ENCODE results near the gene ZBED2.

The ZBED2 gene

DNA sequence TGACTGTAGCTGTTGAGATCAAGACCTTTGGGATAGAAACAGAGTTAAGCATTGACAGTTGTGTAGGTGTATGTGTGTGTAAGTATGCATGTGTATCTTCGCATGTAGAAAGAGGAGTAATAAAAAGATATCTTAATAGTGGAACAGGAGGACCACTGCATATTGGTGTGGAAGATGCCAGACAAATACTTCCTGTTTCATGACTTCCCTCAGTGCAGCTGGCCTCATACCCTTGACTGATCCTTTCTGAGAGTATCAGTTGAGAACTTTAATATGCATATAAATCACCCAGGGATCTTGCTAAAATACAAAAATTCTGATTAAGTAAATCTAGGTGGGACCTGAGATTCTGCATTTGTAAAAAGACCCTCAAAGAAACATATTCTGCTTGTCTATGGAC lies 8.5 kb upstream of the ZBED2 start:
- DNase-seq: no peak

- no peak for DNase-seq
These were observed 6.7 kb upstream of the ZBED2 start for GRCh38 chr3:111601810-111602209.

DNA sequence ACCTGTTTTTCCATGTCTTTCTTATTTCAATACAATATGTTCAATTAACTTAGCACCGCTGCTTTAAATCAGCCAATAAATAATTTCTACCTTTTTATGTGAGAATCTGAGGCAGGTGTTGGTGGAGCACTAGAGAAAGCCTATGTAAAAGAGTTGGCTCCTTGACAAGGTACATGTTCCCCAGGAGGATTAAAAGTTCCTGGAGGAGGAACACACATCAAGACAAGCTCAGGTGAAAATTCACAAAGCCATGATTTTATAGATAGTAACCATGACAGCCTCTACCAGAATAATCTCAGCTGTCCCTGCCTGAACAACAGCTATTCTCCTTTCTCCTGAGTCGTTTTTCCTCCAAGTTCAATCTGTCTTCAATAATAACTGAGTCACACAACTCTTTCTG lies 3.4 kb upstream of the ZBED2 start:
- DNase-seq: no peak

DNA sequence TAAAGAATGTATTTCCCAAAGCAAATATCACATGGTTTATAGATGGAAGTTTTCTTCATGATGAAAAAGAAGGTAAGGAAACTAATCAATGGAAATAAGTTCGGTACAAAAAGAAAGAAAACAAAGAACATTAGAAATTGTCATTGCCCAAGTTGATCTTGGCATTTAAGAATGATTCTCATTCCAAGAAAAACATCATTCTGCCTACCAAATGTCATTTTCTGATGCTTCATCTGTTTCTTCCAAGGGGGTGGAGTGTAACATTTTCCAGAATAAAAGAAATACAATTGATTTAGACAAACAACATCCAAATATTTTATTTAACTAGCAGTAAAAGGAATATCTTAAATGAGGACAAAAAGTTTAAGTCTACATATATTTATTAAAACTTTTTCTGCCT lies 3.0 kb upstream of the ZBED2 start:
- DNase-seq: no peak

DNA sequence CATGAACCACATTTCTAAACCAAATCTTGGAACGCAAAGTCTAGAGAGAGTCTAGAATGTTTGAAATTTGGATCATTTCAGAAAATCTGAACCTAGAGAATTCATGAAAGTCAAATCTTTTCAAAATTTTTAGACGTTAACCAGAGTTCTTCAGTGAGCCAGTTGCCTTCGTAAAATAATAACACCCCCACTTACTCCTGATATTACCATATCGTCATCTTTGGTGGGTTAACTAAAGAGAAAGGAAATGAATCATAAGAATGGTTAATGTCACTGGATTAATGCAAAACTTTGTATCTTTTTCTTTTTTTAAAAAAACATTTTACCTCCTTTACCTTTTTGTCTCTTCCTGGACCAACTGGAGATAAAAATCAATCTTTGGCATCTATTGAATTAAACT lies 1.2 kb upstream of the ZBED2 start:
- no peak for DNase-seq

GRCh38 chr3:111594781-111595180 lies 365 bp downstream of the ZBED2 start:
- DNase-seq: no peak

- no peak for DNase-seq
These were observed 941 bp downstream of the ZBED2 start for GRCh38 chr3:111594205-111594604.

GRCh38 chr3:111593666-111594065 lies 1.5 kb downstream of the ZBED2 start:
- DNase-seq: no peak

GRCh38 chr3:111592936-111593335 lies 2.2 kb downstream of the ZBED2 start:
- DNase-seq: no peak

DNA sequence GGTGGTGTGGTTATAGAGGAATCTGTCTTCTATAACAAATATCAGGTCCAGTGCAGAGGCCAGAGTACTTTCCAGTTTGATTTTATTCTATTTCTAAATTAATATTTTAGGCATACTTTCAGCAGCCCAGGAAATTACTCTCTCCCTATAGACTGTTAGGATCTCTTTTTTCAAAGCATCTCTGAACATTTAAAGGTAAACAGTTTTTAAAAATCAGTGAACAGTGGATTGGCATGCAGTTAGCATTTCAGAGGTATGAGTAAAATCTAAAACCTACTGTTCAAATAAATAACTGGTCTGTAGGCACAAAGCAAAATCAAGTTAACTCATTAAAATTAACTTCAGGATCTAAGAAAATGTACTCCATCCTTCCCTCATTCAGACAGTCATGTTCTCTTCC lies 3.0 kb downstream of the ZBED2 start:
- DNase-seq: no peak

GRCh38 chr3:111591555-111591954 lies 3.6 kb downstream of the ZBED2 start:
- DNase-seq: no peak

- no peak for DNase-seq
These were observed 5.0 kb downstream of the ZBED2 start for GRCh38 chr3:111590143-111590491.

DNA sequence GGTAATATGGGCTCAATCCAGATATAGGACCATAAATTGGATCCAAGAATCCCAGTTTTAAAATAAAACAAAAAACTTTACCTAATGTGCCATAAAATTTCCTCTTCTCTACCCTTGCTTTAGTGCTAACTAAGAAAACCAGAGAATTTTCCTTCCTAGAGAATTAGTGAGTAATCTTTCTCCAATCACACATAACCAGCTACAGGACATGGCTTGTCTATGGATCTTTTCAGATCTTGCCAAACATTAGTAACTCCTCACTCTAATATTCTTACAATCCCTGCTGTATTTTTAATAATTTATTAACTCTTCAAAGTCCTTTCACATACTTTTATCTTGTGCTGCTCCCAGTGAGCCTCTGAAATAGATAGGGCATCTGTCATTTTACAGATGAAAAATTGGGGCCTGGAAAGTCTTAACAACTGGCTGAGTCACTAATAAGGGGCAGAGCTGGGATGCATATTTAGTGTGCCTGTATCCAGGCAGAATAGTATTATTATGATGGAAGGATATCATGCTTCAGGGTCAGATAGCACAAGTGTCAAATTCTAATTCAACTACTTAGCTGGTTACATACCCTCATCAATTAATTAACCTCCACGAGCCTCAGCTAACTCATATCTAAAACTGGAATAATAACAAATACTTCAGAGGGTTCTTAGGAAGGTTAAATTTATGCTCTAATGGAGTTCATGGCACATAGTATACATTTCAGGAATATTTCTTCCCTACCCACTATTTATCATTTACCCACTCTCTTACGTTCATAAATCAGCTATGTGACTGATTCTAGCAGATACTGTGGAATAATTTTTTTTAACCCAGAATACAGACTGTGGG lies 5.6 kb downstream of the ZBED2 start:
- no peak for DNase-seq

GRCh38 chr3:111588527-111588926 lies 6.6 kb downstream of the ZBED2 start:
- no peak for DNase-seq

DNA sequence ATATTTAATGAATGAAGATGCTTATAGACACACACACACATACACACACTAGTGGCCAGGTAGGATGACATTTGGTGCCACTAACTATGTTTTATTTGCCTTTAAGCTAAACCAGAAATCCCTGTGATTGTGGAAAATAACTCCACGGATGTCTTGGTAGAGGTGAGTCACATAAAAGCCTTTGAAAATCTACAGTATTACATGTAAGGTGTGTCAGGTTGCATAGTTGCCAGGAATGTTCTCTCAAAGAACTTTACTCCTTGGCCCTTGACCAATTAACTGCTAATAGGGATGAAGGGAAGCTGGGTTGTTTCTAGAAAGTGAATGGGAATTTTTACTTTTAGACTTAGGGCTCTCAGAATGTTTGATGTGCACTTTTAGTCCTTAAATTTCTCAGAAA lies 9.9 kb downstream of the ZBED2 start:
- DNase-seq: no peak

DNA sequence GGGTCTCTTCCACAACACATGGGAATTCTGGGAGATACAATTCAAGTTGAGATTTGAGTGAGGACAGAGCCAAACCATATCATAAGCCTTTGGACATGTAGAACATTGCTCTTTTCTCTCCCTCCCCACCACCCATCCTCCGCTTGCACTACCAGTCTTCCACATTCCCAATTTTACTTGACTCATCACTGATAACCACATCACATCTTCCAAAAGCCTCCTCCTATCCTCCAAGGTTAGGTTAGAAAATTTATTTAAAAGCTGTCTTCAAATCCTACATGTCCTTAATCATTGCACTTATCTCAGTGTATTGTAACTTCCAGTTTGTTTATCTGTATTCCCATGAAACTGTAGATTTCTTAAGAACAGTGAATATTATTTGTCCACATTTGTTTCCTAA lies 10.4 kb downstream of the ZBED2 start:
- no peak for DNase-seq

GRCh38 chr3:111582120-111582474 lies 13.0 kb downstream of the ZBED2 start:
- DNase-seq: no peak

DNA sequence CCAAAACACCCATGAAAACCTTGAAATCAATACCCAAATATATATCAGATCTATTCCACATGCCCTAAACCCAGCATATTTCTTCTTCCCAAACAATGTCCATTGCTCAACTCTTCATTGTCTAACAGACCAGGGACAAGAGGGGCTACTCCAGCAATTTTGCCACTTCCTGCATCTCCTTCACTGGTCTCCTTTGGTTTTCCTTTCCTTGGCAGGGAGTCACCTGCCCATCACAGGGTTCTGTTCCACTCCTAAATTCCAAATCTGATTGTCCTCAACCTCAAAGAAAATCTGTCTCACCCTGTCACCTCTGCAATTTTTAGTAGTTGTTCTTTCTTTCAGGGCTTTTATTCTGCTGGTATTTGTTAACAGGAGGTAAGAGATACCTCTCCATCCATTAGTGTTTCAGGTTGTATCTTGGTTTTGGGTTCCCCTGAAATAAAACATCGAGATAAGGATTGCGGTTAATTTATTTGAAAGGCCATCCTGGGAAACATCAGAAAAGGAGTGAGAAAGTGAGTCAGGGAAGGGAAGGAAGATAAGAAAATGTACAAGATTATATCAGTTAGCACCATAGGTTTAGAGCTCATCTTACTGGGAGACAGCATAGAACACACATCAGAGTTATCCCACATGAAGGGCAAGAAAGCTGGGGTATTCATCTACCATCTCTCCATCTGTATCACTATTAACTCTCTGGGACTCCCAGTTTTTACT lies 13.6 kb downstream of the ZBED2 start:
- DNase-seq: no peak

- no peak for DNase-seq
These were observed 15.7 kb downstream of the ZBED2 start for GRCh38 chr3:111579495-111579894.

- no peak for DNase-seq
These were observed 16.3 kb downstream of the ZBED2 start for GRCh38 chr3:111578867-111579266.

DNA sequence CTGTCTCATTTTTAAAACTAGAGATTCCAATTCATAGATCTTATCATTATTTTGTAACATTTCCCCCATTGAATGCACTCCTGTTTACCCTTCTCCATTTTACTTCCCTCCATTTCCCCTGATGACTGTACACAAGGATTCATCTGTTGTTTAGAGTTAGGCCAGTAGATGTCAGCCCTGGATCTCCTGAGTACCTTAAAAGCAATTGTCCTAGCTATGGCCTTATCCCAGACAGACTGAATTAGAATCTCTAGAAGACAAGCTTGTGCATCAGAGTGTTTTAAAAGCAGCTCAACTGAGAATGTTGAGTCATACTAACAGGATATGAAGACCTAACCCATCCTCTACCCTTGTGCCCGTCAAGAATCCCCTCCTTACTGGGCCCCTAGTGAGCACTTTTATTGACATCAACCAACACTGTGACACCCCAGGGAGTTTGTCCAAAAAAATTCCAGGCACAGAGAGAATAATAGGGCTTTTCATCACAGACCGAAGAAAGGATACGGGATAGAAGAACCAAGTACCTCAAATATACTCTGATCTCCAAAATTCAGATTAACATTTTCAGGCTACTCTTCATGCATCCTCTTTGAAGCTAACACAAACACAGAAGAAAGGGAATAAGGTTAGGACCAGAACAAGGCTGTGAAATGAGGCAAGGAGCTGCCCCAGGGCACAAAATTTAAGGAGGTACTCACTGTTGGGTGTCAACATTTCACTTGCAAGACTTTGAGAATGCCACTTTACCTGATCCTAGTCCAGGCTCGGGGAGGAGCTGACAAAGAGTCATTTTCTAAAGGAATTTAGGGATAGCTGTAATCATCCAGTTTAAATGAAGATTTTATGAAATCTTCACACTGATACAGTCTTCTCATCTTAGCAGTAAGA lies 17.1 kb downstream of the ZBED2 start:
- DNase-seq: no peak

- DNase-seq: no peak
These were observed 18.0 kb downstream of the ZBED2 start for GRCh38 chr3:111577113-111577512.

DNA sequence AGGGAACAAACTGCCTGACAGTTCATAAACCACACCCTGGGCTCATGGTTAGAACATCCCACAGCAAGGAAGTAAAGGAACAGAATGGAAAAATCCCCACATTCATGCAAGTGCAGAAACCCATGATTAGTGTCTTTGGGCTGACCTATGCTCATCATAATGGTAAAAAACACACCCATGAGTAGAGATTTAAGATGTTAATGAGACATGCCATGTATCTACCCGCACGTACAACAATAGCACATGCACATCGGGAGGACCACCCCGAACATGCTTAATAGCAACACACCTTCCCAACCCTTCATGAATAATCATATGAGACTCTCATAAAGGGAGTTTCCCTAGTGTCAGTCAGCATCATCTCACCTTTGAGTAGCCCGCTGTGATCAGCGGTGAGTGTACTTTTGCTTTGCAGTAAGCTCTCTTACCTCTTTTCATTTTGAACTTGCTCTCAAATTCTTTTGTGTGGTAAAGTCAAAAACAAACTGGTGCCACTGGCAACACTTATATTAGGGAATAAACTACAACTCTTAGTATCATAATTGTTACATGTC lies 23.2 kb downstream of the ZBED2 start:
- peak in 1 of 2 donors; percentile 22 for DNase-seq
